Measurements from ENCODE around the gene CNNM1.

- no peak for TF ChIP-seq CTCF (conservative IDR thresholded peaks at IDR 0.05 in 1 of 2, IDR thresholded peaks at IDR 0.05 in 1 of 2; ENCODE audit: extremely low read depth in 1 of 2, insufficient read depth in 1 of 2, low read depth in 1 of 2, low read length in 2 of 2)
- no peak for TF ChIP-seq EZH2 (IDR thresholded peaks at IDR 0.05; ENCODE audit: borderline replicate concordance, low read length)
Measured at GRCh38 chr10:99406149-99406548, 77.0 kb downstream of the CNNM1 start.
